Measurements from ENCODE around the gene SRD5A2.

Gene SRD5A2

GRCh38 chr2:31555967-31556706 is 24.6 kb downstream of the SRD5A2 start:
- Histone ChIP-seq H3K27ac (ENCODE audit: poor library complexity, severe bottlenecking) (no peak overlapping the region), H3K36me3 (ENCODE audit: low read depth) (no peaks in the 10 kb centered on the region), H3K27me3 (ENCODE audit: insufficient read depth, poor library complexity, severe bottlenecking) (no peaks in the 10 kb centered on the region), H3K4me3 (ENCODE audit: severe bottlenecking) (no peak overlapping the region), H3K9me3 (ENCODE audit: severe bottlenecking) (peaks cover 5% of the 10 kb centered on the region), H3K4me1 (ENCODE audit: insufficient read depth, poor library complexity, severe bottlenecking) (peaks cover 20% of the 10 kb centered on the region)
- no peak for TF ChIP-seq CTCF (IDR thresholded peaks at IDR 0.05; ENCODE audit: poor library complexity, severe bottlenecking)
- DNase-seq (ENCODE audit: low spot score) = no peak
- no peak for ATAC-seq (ENCODE audit: low read depth)

DNA sequence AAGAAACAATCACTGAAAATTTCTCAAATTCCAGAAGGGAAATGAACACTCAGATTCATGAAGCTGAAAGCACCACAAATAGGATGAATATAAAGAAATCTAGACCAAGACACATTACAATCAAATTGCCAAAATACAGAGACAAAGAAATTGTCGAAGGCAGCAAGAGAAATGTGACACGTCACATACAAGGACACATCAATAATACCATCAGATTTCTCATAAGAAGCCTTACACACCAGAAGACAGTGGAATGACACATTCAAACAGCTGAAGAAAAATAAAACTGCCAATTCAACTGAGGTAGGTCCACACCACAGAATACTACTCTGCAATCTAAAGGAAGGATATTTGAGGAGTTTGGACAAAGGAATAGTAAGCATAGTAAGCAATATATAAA is 27.4 kb downstream of the SRD5A2 start:
- H3K36me3 ChIP-seq (ENCODE audit: low read depth) = no peaks in the 10 kb centered on the region
- H3K4me1 ChIP-seq (ENCODE audit: insufficient read depth, poor library complexity, severe bottlenecking) = peaks cover 7% of the 10 kb centered on the region
- no peak overlapping the region for H3K27ac ChIP-seq (ENCODE audit: poor library complexity, severe bottlenecking)
- H3K9me3 ChIP-seq (ENCODE audit: severe bottlenecking) = peaks cover 5% of the 10 kb centered on the region
- TF ChIP-seq CTCF (IDR thresholded peaks at IDR 0.05; ENCODE audit: poor library complexity, severe bottlenecking) = no peak
- DNase-seq (ENCODE audit: low spot score) = no peak
- no peak for ATAC-seq (ENCODE audit: low read depth)
- no peaks in the 10 kb centered on the region for H3K27me3 ChIP-seq (ENCODE audit: insufficient read depth, poor library complexity, severe bottlenecking)
- H3K4me3 ChIP-seq (ENCODE audit: severe bottlenecking) = no peak overlapping the region

DNA sequence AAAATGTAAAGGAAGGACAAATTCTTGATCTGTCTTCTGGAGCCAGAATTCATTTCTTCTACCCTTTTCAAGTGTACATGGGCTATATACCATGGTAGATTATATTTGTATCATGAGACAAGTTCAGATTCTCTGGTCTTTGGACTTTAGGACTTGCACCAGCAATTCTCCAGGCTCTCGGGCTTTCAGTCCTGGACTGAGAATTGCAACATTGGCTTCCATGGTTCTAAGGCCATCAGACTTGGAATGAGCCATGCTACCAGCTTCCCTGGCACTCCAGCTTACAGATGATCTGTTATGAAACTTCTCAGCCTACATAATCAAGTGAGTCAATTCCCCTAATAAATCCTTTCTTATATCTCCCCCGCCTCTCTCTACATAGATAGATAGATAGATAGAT is 33.3 kb downstream of the SRD5A2 start:
- ATAC-seq (ENCODE audit: low read depth) = no peak
- H3K9me3 ChIP-seq (ENCODE audit: severe bottlenecking) = peaks cover 2% of the 10 kb centered on the region
- H3K36me3 ChIP-seq (ENCODE audit: low read depth) = no peaks in the 10 kb centered on the region
- H3K4me3 ChIP-seq (ENCODE audit: severe bottlenecking) = no peak overlapping the region
- H3K27ac ChIP-seq (ENCODE audit: poor library complexity, severe bottlenecking) = no peak overlapping the region
- TF ChIP-seq CTCF (IDR thresholded peaks at IDR 0.05; ENCODE audit: poor library complexity, severe bottlenecking) = no peak
- no peaks in the 10 kb centered on the region for H3K27me3 ChIP-seq (ENCODE audit: insufficient read depth, poor library complexity, severe bottlenecking)
- no peaks in the 10 kb centered on the region for H3K4me1 ChIP-seq (ENCODE audit: insufficient read depth, poor library complexity, severe bottlenecking)
- DNase-seq (ENCODE audit: low spot score) = no peak

DNA sequence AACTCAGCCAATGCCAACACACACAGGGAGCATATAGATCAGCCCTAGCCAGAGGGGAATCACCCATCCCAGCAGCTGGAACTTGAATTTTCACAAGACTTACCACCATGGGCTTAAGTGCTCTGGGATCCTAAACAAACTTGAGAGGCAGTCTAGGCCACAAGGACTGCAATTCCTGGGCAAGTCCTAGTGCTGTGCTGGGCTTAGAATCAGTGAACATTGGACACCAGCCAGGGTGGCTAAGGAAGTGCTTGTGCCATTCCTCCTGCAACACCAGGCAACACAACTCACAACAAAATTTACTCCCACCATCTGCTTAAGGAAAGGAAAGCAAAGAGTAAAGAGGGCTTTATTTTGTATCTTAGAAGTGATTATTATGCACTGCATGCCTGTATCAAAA is 38.9 kb downstream of the SRD5A2 start:
- no peak overlapping the region for H3K27ac ChIP-seq (ENCODE audit: poor library complexity, severe bottlenecking)
- H3K4me3 ChIP-seq (ENCODE audit: severe bottlenecking) = no peak overlapping the region
- peaks cover 2% of the 10 kb centered on the region for H3K9me3 ChIP-seq (ENCODE audit: severe bottlenecking)
- ATAC-seq (ENCODE audit: low read depth) (no peak), DNase-seq (ENCODE audit: low spot score) (no peak)
- no peaks in the 10 kb centered on the region for H3K36me3 ChIP-seq (ENCODE audit: low read depth)
- H3K4me1 ChIP-seq (ENCODE audit: insufficient read depth, poor library complexity, severe bottlenecking) = no peaks in the 10 kb centered on the region
- no peak for TF ChIP-seq CTCF (IDR thresholded peaks at IDR 0.05; ENCODE audit: poor library complexity, severe bottlenecking)
- H3K27me3 ChIP-seq (ENCODE audit: insufficient read depth, poor library complexity, severe bottlenecking) = no peaks in the 10 kb centered on the region

DNA sequence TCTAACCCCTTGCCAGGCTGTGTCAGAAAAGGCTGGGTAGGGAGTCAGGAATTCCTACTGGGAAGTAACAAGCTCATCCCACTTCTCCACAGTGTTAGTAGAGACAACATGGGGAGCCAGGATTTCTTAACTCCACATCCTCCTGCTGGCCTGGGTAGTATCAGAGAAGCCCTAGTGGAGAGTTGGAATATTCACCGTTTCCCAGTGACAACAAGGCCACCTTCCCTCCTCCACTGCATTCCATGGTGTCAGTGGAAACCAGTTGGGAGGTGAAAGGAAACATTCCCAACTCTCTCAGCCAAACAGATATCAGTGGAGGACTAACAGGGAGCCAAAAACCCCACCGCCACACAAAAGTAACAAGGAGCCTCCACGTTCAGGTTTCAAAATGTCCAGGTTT is 41.2 kb downstream of the SRD5A2 start:
- ATAC-seq (ENCODE audit: low read depth) (no peak), DNase-seq (ENCODE audit: low spot score) (no peak)
- Histone ChIP-seq H3K27ac (ENCODE audit: poor library complexity, severe bottlenecking) (no peak overlapping the region), H3K27me3 (ENCODE audit: insufficient read depth, poor library complexity, severe bottlenecking) (no peaks in the 10 kb centered on the region), H3K36me3 (ENCODE audit: low read depth) (no peaks in the 10 kb centered on the region), H3K4me1 (ENCODE audit: insufficient read depth, poor library complexity, severe bottlenecking) (peaks cover 1% of the 10 kb centered on the region), H3K4me3 (ENCODE audit: severe bottlenecking) (no peak overlapping the region), H3K9me3 (ENCODE audit: severe bottlenecking) (peaks cover 2% of the 10 kb centered on the region)
- TF ChIP-seq CTCF (IDR thresholded peaks at IDR 0.05; ENCODE audit: poor library complexity, severe bottlenecking) = no peak
